ENCODE measurements around the gene MAP4.

- TF ChIP-seq POLR2A (IDR thresholded peaks at IDR 0.05) = no peak
- TF ChIP-seq CTCF (IDR thresholded peaks at IDR 0.05 in 4 of 5, conservative IDR thresholded peaks at IDR 0.05 in 1 of 5) = no peak
Measured at GRCh38 chr3:47895241-47895640, 121.0 kb downstream of the MAP4 start.
